ENCODE data around the gene DNAH2.

DNAH2 gene

DNA sequence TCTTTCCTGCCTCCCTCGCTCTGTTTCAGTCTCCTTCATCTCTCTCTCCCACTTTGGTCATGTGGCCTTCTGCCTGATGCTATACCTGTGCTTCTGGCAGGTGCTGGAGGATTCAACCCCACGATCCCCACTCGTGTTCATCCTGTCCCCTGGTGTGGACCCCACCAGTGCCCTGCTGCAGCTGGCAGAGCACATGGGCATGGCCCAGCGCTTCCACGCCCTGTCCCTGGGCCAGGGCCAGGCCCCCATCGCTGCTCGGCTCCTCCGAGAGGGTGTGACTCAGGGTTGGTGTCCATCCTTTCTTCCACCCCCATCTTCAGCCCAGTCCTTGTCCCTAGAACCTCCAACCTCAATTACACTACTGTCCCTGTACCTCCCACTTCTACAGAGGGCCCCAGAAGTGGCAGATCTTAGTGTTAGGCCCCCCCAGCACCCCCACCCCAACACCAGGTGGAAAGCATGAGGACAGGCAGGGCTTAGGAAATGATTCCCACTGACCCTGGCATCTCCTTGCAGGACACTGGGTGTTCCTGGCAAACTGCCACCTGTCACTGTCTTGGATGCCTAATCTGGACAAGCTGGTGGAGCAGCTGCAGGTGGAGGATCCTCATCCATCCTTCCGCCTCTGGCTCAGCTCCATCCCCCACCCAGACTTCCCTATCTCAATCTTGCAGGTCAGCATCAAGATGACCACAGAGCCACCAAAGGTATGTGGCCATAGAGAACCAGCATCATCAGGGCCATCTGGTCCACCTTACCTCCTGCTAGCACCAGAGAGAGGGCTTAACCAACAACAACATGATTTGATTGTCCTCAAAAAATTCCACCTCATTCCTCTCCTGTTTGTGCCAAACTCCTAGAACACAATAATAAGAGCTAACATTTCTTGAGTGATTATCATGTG, 106.7 kb downstream of the DNAH2 start:
- Histone ChIP-seq H2AFZ (ENCODE audit: low read length) (no peak overlapping the region), H3K4me2 (ENCODE audit: low read length) (no peak overlapping the region), H3K79me2 (ENCODE audit: insufficient read depth, low read length) (no peaks in the 10 kb centered on the region), H3K36me3 (ENCODE audit: insufficient read depth, low read length) (no peaks in the 10 kb centered on the region), H4K20me1 (ENCODE audit: insufficient read depth, low read length) (no peaks in the 10 kb centered on the region), H3K9me2 (ENCODE audit: low read depth, low read length) (no peaks in the 10 kb centered on the region), H3K27ac (ENCODE audit: low read depth, low read length, poor library complexity, severe bottlenecking) (no peak overlapping the region), H3K9ac (ENCODE audit: low read length) (no peak overlapping the region), H3K4me3 (ENCODE audit: low read depth, low read length, poor library complexity, severe bottlenecking) (no peak overlapping the region), H3K9me3 (ENCODE audit: low read length) (no peaks in the 10 kb centered on the region), H3K4me1 (ENCODE audit: insufficient read depth, low read length, severe bottlenecking) (no peaks in the 10 kb centered on the region), H3F3A (ENCODE audit: insufficient read depth, low read length) (no peaks in the 10 kb centered on the region), H3K27me3 (ENCODE audit: insufficient read depth, low read length) (no peaks in the 10 kb centered on the region; the same call in 1 of the 2 replicates)
- TF ChIP-seq CTCF (IDR thresholded peaks at IDR 0.05; ENCODE audit: low read length) (no peak), EZH2 (IDR thresholded peaks at IDR 0.05; ENCODE audit: borderline replicate concordance, low read length) (no peak)

DNA sequence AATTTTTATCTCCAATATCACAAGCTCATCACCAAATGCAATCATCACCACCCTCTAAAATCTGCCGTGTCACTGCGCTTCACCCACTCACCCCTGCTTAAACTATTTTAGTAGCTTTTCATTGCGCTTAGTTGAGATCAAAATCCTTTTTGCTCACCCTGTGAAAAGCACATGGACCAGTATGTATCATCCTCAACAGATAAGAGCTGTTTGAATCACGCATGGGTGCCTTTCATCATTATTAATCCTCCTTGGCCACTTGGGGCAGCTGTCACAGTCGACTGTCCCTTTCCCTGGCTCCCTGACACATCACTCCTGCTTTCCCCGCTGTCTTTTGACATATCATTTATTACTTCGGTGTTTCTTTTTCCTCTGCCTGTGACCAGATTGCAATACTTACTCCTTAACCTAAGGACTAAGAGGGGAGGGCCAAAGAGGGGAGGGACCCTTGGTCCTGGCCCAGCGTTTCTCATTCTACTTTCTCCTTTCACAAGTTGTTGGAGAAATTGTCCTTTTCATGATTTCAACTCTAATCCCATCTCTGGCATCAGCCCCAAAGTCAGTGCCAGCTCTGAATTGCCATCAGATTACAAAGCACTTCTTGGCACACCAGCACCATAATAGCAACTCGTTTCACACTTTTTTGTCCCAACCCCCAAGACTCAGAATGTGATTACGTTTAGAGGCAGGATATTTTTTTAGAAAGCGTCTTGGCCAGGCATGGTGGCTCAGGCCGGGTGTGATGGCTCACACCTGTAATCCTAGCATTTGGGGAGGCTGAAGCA, 107.9 kb downstream of the DNAH2 start:
- Histone ChIP-seq H3K27me3 (ENCODE audit: insufficient read depth, low read length) (no peaks in the 10 kb centered on the region), H3K36me3 (ENCODE audit: insufficient read depth, low read length) (no peaks in the 10 kb centered on the region), H3K9me3 (ENCODE audit: low read length) (no peaks in the 10 kb centered on the region), H4K20me1 (ENCODE audit: insufficient read depth, low read length) (no peaks in the 10 kb centered on the region), H3K4me3 (ENCODE audit: low read depth, low read length, poor library complexity, severe bottlenecking) (no peak overlapping the region), H3K4me2 (ENCODE audit: low read length) (no peak overlapping the region), H2AFZ (ENCODE audit: low read length) (no peak overlapping the region), H3F3A (ENCODE audit: insufficient read depth, low read length) (no peaks in the 10 kb centered on the region), H3K4me1 (ENCODE audit: insufficient read depth, low read length, severe bottlenecking) (no peaks in the 10 kb centered on the region), H3K27ac (ENCODE audit: low read depth, low read length, poor library complexity, severe bottlenecking) (no peak overlapping the region), H3K9me2 (ENCODE audit: low read depth, low read length) (no peaks in the 10 kb centered on the region), H3K79me2 (ENCODE audit: insufficient read depth, low read length) (no peaks in the 10 kb centered on the region), H3K9ac (ENCODE audit: low read length) (no peak overlapping the region)
- no peak for TF ChIP-seq CTCF (IDR thresholded peaks at IDR 0.05; ENCODE audit: low read length)
- no peak for TF ChIP-seq EZH2 (IDR thresholded peaks at IDR 0.05; ENCODE audit: borderline replicate concordance, low read length)

GRCh38 chr17:7830616-7831015, 113.1 kb downstream of the DNAH2 start:
- H3K79me2 ChIP-seq (ENCODE audit: insufficient read depth, low read length), result no peaks in the 10 kb centered on the region

More at GRCh38 chr17:7830616-7831015, 113.1 kb downstream of the DNAH2 start:
- Histone ChIP-seq H3K4me2 (ENCODE audit: low read length) (no peak overlapping the region), H3K9me2 (ENCODE audit: low read depth, low read length) (no peaks in the 10 kb centered on the region), H3K9ac (ENCODE audit: low read length) (no peak overlapping the region), H3K9me3 (ENCODE audit: low read length) (no peaks in the 10 kb centered on the region), H3K36me3 (ENCODE audit: insufficient read depth, low read length) (no peaks in the 10 kb centered on the region), H3F3A (ENCODE audit: insufficient read depth, low read length) (no peaks in the 10 kb centered on the region), H2AFZ (ENCODE audit: low read length) (no peak overlapping the region), H3K27me3 (ENCODE audit: insufficient read depth, low read length) (no peaks in the 10 kb centered on the region), H3K27ac (ENCODE audit: low read depth, low read length, poor library complexity, severe bottlenecking) (no peak overlapping the region), H3K4me1 (ENCODE audit: insufficient read depth, low read length, severe bottlenecking) (peaks cover 12% of the 10 kb centered on the region), H4K20me1 (ENCODE audit: insufficient read depth, low read length) (no peaks in the 10 kb centered on the region), H3K4me3 (ENCODE audit: low read depth, low read length, poor library complexity, severe bottlenecking) (no peak overlapping the region)
- TF ChIP-seq CTCF (IDR thresholded peaks at IDR 0.05; ENCODE audit: low read length) (no peak), EZH2 (IDR thresholded peaks at IDR 0.05; ENCODE audit: borderline replicate concordance, low read length) (no peak)
